Measurements from ENCODE around the gene SIK1. TPM values are rescaled to one million over a fixed set of nuclear protein-coding genes. Genes with fewer than 3 reads are reported as not detected.
"Not testable (repeated sequence)": the region's sequence is repeated elsewhere in the genome, so short reads cannot be mapped to it uniquely, and the experiment has no call there.

Gene SIK1
- polyA plus RNA-seq, 4 donors, result 2.5 to 4.6 (median 2.6) TPM; not detected in 1

DNA sequence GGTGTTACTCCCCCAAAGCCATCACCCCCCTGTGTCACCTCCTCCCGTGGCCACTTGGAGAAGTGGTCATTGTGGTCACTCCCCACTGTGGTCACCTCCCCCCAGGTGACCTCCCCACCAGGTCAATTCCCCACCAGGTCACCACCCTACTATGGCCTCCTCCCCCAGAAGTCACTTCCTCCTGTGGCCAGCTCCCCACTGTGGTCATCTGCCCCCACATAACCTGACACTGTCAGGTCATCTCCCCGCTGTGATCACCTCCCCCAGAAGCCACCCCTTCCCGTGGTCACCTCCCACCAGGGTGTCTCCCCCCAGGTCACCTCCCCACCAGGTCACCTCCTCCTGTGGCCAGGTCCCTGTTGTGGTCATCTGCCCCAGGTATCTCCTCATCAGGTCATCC lies 28.9 kb downstream of the SIK1 start:
- not testable (repeated sequence) for DNase-seq (ENCODE audit: low read depth in 4 of 4, low spot score in 2 of 4)

DNA sequence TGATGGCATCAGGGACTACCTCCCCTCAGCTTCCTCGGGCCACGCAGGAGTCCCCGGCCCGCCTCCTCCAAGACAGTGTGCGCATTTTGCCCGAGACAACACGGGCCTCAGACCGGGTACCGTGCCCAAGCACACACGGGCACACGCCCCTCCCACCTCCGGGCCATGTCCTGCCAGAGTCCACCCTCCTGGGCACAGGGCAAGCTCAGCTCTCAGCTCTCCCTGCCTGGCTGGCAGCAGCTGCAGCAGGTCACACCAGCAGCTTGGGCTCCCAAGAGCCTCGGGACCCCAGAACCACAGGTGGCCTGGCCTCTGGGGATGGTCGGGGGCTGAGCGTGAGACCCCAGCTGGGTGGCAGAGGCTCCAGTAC lies 29.5 kb downstream of the SIK1 start:
- DNase-seq (ENCODE audit: low read depth in 4 of 4, low spot score in 2 of 4), result not testable (repeated sequence)

GRCh38 chr21:43396788-43397438 lies 30.0 kb downstream of the SIK1 start:
- DNase-seq (ENCODE audit: low read depth in 4 of 4, low spot score in 2 of 4), result not testable (repeated sequence)

- not testable (repeated sequence) for DNase-seq (ENCODE audit: low read depth in 4 of 4, low spot score in 2 of 4)
These were observed 43.6 kb downstream of the SIK1 start for GRCh38 chr21:43383351-43383750.

GRCh38 chr21:43382902-43383301 lies 44.0 kb downstream of the SIK1 start:
- not testable (repeated sequence) for DNase-seq (ENCODE audit: low read depth in 4 of 4, low spot score in 2 of 4)

GRCh38 chr21:43380852-43381533 lies 45.9 kb downstream of the SIK1 start:
- DNase-seq (ENCODE audit: low read depth in 4 of 4, low spot score in 2 of 4), result not testable (repeated sequence)

DNA sequence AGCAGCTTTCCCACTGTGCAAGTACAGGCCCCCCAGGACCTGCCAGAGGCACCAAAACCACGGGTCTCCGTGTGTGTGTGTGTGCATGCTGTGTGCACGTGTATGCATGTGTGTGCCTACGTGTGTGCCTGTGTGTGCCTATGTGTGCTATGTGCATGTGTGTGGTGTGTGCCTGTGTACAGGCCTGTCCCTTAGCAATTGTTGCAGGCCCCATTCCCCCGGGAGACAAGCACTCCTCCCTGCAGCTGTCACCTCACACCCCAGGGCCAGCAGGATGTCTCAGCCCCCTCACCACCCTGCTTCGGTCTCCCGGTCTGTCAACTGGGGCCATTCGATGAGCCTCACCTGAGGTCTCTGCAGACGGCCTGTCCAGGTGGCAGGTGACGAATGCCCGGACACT lies 46.6 kb downstream of the SIK1 start:
- DNase-seq (ENCODE audit: low read depth in 4 of 4, low spot score in 2 of 4), result not testable (repeated sequence)

DNA sequence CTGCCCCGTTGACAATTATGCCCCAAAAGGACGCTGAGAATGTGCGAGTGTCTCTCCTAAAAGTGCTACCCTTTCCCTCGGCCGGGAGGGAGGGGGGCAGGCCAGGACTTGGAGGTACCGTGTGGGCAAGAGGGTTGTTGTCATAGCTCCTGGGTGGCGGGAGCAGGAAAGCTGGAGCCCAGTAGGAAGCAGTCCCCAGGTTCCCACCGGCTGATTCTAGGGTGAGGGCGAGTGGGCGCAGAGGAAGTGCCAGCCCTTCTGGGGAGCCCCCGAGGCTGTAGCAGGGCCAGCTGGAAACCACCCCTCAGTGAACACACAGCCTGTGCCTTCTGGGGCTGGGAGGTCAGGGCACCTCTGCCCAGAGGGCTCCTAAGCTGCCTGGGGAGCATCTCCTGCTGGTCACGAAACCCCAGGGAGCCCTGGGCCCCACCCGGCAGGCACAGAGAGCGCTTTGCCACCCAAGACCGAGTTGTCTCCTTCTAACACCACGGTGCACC lies 47.3 kb downstream of the SIK1 start:
- not testable (repeated sequence) for DNase-seq (ENCODE audit: low read depth in 4 of 4, low spot score in 2 of 4)

- DNase-seq (ENCODE audit: low read depth in 4 of 4, low spot score in 2 of 4), result no peak
These were observed 50.5 kb downstream of the SIK1 start for GRCh38 chr21:43376478-43376882.

- DNase-seq (ENCODE audit: low read depth in 4 of 4, low spot score in 2 of 4), result no peak
These were observed 51.0 kb downstream of the SIK1 start for GRCh38 chr21:43375837-43376477.

DNA sequence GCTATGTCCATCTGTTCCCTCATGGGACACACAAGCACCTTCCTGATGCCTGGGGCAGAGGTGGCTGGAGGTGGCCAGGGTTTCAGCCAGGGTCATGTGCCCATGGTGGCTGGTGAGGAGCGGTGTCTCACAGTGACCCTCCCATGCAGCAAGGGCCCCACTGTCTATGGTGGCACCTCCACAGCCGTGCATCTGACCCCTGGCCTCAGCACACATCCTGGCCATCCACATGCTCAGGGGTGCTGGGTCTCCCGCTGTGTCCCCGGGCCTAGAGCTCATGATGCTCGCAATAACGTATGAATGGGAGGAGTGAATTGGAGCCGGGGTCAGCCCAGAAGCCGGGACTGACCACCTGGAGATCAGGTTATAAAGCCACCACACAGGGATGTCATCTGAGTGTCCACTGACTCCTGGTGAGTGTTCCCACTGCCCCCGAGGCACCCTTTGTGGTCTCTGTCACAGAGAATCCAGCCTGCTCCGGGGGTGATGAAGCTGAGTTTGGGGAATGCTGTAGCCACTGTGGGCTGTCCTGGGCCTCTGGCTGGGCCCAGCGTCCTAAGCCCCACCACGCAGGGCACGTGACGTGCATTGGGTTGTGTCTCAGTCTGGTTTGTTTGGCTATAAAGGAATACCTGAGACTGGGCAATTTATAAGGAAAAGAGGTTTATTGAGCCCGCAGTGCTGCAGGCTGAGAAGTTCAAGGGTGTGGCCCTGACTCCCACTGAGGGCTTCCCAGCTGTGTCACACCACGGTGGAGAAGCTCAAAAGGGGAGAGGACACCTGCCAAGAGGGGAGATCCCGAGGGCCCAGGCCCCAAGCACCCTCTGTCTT lies 51.7 kb downstream of the SIK1 start:
- no peak for DNase-seq (ENCODE audit: low read depth in 4 of 4, low spot score in 2 of 4)

DNA sequence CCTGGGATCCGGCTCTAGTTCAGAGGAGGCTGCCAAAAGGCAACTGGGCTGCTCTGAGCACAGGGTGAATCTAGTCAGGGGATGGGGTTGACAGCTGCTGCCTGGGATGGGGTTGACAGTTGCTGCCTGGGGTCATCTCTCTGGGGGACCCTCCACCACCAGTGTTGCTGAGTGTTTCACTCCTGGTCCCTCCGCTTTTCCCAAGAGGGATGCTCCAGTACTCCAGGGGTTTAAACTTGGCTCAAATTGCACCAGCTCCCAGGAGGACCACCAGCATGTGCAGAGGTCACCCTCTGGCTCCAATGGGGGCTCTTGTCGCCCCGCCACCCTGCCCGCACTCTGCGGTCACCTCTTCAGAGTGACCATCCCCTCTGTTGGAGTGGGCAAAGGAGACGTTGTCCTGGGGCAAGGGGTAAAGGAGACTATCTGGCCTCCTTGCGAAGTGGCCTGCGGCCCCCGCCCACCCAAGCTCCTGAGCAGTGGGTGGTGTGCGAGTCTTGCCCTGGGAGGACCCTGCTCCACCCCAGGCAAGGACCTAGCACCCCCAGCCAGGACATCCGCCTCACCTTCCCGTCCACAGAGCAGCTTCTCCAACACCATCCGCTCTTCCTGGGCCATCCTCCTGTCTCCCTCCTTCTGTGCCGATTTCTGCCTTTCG lies 52.6 kb downstream of the SIK1 start:
- DNase-seq (ENCODE audit: low read depth in 4 of 4, low spot score in 2 of 4), result no peak

DNA sequence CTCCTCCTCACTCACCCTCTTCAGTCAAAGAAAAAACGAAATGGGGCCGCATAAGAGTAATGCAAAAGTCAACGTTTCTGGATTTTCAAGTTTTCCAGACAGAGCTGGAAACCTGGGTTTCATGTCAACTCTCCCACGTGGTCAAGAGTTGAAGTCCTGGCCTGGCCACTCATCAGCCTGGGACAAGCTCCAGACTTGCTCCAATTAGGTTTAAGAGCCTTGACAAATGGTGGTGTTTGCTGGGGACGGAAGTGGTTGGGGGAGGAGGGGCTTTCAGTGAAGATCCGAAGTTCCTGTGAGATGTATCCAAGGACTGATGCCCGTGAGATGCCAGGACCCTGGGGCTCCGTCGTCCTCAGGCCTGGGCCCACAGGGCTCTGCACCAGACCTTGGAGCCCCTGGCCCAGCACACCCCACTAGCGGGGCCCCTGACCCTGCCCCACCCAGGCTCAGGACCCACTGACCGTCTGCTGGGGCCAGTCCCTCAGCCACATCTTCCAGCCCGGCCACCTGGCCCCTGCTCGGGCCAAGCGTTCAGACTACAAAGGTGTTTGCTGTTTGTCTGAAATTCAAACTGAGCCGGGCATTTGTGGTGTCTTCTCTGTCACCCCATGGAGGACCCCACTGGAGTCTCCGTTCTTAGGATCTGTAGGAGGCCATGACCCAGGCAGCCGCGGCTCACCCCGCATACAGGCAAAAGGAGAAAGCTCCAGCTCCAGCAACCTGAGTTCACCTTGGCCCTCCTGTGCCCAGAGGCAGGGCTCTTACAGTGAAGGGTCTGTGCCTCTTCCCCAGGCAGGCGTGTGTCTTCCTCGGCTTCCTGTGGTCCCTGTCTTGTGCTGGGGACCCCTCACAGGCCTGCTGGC lies 53.3 kb downstream of the SIK1 start:
- DNase-seq (ENCODE audit: low read depth in 4 of 4, low spot score in 2 of 4), result no peak

DNA sequence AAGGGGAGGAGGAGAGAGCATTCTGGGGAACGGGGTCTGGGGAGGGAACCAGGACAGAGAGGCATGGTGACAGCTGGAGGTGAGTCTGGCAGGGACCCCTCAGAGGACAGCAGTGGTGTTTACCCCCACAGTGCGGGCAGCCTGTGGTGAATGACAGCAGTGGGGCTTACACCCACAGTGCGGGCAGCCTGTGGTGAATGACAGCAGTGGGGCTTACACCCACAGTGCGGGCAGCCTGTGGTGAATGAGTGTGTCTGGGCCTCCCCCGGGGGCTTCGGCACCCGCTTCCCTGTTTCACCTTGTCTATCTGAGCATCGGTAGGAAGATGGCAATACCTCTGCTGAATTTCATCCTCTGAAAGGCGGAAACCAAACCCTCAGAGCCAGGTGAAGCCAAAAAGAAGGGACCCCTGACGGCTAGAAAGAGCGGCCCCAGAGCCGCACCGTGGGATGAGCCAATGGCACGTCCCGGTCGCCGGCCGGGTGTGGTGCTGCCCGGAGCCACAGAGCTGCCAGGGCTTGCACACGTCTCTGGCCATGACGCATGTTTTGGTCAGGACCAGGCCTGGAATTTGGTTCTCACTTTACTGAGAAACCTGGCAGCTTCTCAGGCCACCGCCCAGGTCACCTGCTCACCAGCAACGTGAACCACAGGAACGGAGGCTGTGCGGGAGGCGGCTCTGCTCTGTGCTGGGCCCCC lies 54.1 kb downstream of the SIK1 start:
- DNase-seq (ENCODE audit: low read depth in 4 of 4, low spot score in 2 of 4), result no peak

DNA sequence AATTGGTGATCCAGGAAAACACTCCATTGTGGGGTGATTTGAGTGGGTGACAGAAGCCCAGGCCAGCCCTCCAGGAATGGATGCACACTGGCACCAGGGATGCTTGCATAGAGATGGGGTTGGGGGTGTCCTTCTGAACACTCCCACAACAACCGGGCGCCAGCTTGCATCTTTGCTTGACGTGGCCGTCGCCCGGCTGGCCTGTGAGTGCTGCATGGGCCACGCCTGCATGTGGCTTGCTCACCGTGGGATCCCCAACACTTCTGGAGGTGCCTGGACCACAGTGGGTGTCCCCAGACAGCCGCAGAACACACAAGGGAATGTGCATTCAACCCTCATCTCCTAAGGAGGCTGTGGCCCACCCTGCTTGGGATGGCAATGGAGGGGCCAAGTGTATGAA lies 55.1 kb downstream of the SIK1 start:
- no peak for DNase-seq (ENCODE audit: low read depth in 4 of 4, low spot score in 2 of 4)

DNA sequence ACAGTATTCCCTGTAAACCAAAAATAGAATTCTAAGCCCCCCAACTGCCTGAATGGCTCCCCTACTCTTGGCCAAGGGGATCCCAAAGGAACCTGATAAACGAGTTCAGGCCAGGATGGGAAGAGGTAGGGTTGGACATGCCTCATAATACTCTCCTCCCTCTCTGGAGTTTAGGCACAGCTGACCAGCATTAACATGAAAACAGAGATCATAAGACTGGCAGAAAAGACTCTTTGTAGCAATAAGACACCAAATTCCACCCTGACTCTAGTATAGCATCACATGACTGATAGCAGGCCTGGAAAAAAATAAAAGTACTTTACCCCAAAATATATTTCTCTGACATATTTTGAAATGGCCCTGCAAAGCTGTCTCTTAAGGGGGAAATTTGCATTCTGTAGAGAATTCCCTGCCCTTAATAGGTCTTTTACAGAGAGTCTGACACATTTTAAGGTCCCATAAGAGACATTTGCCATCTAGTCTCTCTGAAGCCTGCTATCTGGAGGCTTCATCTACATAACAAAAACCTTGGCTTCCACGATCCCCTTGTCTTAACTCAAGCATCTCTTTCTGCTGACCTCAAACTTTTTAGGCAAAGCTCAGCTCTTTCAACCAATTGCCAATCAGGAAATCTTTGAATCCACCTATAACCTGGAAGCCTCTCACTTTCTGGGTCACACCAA lies 55.9 kb downstream of the SIK1 start:
- no peak for DNase-seq (ENCODE audit: low read depth in 4 of 4, low spot score in 2 of 4)

GRCh38 chr21:43370091-43370658 lies 56.8 kb downstream of the SIK1 start:
- no peak for DNase-seq (ENCODE audit: low read depth in 4 of 4, low spot score in 2 of 4)

- DNase-seq (ENCODE audit: low read depth in 4 of 4, low spot score in 2 of 4), result no peak
These were observed 57.3 kb downstream of the SIK1 start for GRCh38 chr21:43369596-43370090.
